WTC11 (cell line): ENCODE measurements around the gene AIFM2.

Experiments used
- ATF2 ChIP-seq: sonication (generic); formaldehyde crosslinking; IDR thresholded peaks from 2 replicates; pipeline ENCODE4 v1.8.1; 2022; ENCODE audit warnings: low read depth, missing genetic modification reagents, borderline replicate concordance
- TF ChIP-seq, protein P1 (sequence below): fragments of 200-600 bp; IDR thresholded peaks from 2 replicates; pipeline ENCODE4 v1.8.0; 2022; ENCODE audit warnings: antibody characterized with exemption

DNA sequence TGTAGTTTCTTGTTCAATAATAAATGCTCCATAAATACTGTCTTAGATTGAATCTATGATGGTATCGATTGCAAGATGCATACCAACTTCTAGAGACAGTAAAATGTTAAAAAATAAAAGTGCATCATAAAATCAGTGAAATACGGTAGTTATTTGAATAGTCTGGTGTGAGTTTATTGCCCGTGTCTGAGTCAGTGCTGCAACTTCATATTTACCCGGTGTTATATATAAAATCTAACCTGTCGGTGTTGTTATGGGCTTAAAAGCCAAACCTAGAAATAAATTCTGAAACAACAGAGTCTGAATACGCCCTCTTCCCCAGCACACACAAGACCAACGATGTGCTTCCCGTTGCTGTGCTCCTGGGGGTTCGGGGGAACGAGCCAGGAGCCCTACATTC lies 63.7 kb downstream of the AIFM2 start:
- TF ChIP-seq, protein P1, sequence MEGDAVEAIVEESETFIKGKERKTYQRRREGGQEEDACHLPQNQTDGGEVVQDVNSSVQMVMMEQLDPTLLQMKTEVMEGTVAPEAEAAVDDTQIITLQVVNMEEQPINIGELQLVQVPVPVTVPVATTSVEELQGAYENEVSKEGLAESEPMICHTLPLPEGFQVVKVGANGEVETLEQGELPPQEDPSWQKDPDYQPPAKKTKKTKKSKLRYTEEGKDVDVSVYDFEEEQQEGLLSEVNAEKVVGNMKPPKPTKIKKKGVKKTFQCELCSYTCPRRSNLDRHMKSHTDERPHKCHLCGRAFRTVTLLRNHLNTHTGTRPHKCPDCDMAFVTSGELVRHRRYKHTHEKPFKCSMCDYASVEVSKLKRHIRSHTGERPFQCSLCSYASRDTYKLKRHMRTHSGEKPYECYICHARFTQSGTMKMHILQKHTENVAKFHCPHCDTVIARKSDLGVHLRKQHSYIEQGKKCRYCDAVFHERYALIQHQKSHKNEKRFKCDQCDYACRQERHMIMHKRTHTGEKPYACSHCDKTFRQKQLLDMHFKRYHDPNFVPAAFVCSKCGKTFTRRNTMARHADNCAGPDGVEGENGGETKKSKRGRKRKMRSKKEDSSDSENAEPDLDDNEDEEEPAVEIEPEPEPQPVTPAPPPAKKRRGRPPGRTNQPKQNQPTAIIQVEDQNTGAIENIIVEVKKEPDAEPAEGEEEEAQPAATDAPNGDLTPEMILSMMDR = no peak
- no peak for TF ChIP-seq ATF2 (CRISPR knock-in tag)
